Right lobe of liver (tissue), 6 donors: Measurements from ENCODE around the gene CASZ1. TPM values are rescaled to one million over a fixed set of nuclear protein-coding genes. Genes with fewer than 3 reads are reported as not detected.

Experiments used
- ATAC-seq, 4 donors: fragments of 200-7000 bp; cut with Tn5 transposase; one replicate each; pipeline ENCODE4 v1.9.1; 2020; ENCODE audit warnings: mild to moderate bottlenecking in 4 of 4, moderate library complexity in 4 of 4
- DNase-seq, 3 donors: peaks; one replicate each; pipeline ENCODE4 v3.0.0-alpha.2; 2020
- H3K27ac ChIP-seq, 3 donors: fragments of 200-600 bp; one replicate each; pipeline ENCODE4 v1.8.0; 2022
- H3K27me3 ChIP-seq, 2 donors: fragments of 200-600 bp; one replicate each; pipeline ENCODE4 v1.8.0; 2022
- H3K36me3 ChIP-seq, 4 donors: fragments of 200-600 bp; sonication (generic) in 1 of 4; one replicate each; pipeline versions ENCODE4 v1.5.1 to v1.8.0; 2017 to 2022; ENCODE audit warnings: control low read depth in 1 of 4
- H3K4me1 ChIP-seq, 4 donors: fragments of 200-600 bp; sonication (generic) in 1 of 4; one replicate each; pipeline versions ENCODE4 v1.5.1 to v1.8.0; 2017 to 2022; ENCODE audit warnings: control low read depth in 1 of 4
- H3K4me3 ChIP-seq, 3 donors: fragments of 200-600 bp; one replicate each; pipeline ENCODE4 v1.8.0; 2022
- H3K9me3 ChIP-seq, 4 donors: fragments of 200-600 bp; sonication (generic) in 1 of 4; one replicate each; pipeline versions ENCODE4 v1.5.1 to v1.8.0; 2017 to 2022; ENCODE audit warnings: control low read depth in 1 of 4
- CTCF ChIP-seq, 4 donors: fragments of 200-600 bp in 3 of 4; fragments of 450-650 bp in 1 of 4; IDR thresholded peaks; one replicate each; pipeline versions ENCODE4 v1.5.1 to v1.8.0; 2016 to 2022; ENCODE audit warnings: antibody characterized with exemption in 4 of 4, mild to moderate bottlenecking in 2 of 4
- POLR2A ChIP-seq: fragments of 450-650 bp; IDR thresholded peaks from one replicate; pipeline ENCODE4 v1.6.1; 2017; ENCODE audit warnings: antibody characterized with exemption, mild to moderate bottlenecking
- WGBS: methylation state at CpG from one replicate; pipeline ENCODE4 v1.1.6; 2018; ENCODE audit warnings: low coverage, low lambda C conversion rate; ENCODE audit not compliant: insufficient coverage; ENCODE audit errors: missing lambda C conversion rate; 5-methylcytosine and 5-hydroxymethylcytosine counted together
- intact Hi-C, 2 donors: fragments of 100-400 bp; cut with DNase I; formaldehyde crosslinking; loops; one replicate each; pipeline versions ENCODE4 v1.11.2 to v1.14.1; 2022
- total RNA-seq, 6 experiments: library from RNA; depleted of rRNA in 2 of 6; stranded (reverse); fragments of >200 nt in 2 of 6; fragmentation: NEBNext Ultra II Directional in 3 of 6; extraction: Animal tissue kit (Norgen Biotek cat#: 25700) in 3 of 6; gene quantifications; one replicate each; pipeline versions ENCODE4 v1.1.0 to v1.2.4, GENCODE V29; 2016 to 2023
- donor health status: DM: no; HTN: yes; CAD: no.
- donor health status: DM: no; HTN: no; CAD: no.
- donor health status: DM: no; HTN: no; CAD: no.
- donor health status: DM: no; HTN: yes; CAD: no.
- donor health status: DM: no; HTN: yes; CAD: no.

The CASZ1 gene
- total RNA-seq, 6 experiments from 2014 or later = 3.1 to 10.1 (median 5.3) TPM

GRCh38 chr1:10606064-10606463 lies 190.4 kb downstream of the CASZ1 start:
- Histone ChIP-seq H3K4me3 (no peak overlapping the region), H3K36me3 (no peaks in the 10 kb centered on the region), H3K27me3 (no peaks in the 10 kb centered on the region), H3K27ac (no peak overlapping the region), H3K9me3 (no peaks in the 10 kb centered on the region), H3K4me1 (peaks cover 0 to 18% (median 5%) of the 10 kb centered on the region in 4 donors)
- 92% methylated on average over 2 of the region's 7 CpGs for WGBS
- no peak for DNase-seq
- intact Hi-C loops = no loop called here
- no peak for ATAC-seq
- TF ChIP-seq CTCF (IDR thresholded peaks at IDR 0.05) (no peak), POLR2A (no peak)

GRCh38 chr1:10604966-10605365 lies 191.5 kb downstream of the CASZ1 start:
- ATAC-seq = no peak
- no peak for DNase-seq
- WGBS = 95% methylated on average over 6 of the region's 7 CpGs
- intact Hi-C loops = no loop called here
- no peaks in the 10 kb centered on the region for H3K36me3 ChIP-seq
- H3K27me3 ChIP-seq = no peaks in the 10 kb centered on the region
- H3K27ac ChIP-seq = no peak overlapping the region
- peaks cover 0 to 13% (median 5%) of the 10 kb centered on the region in 4 donors for H3K4me1 ChIP-seq
- H3K9me3 ChIP-seq = no peaks in the 10 kb centered on the region
- no peak for TF ChIP-seq CTCF (IDR thresholded peaks at IDR 0.05)
- no peak for TF ChIP-seq POLR2A
- no peak overlapping the region for H3K4me3 ChIP-seq

GRCh38 chr1:10602936-10603335 lies 193.5 kb downstream of the CASZ1 start:
- H3K27ac ChIP-seq = no peak overlapping the region
- intact Hi-C loops = no loop called here
- no peaks in the 10 kb centered on the region for H3K27me3 ChIP-seq
- no peak overlapping the region for H3K4me3 ChIP-seq
- 25% methylated on average over 3 of the region's 3 CpGs for WGBS
- TF ChIP-seq POLR2A (no peak), CTCF (IDR thresholded peaks at IDR 0.05) (no peak)
- DNase-seq (no peak), ATAC-seq (peak in 3 of 4 donors; percentile 24 to 57 (median 49))
- H3K9me3 ChIP-seq = no peaks in the 10 kb centered on the region
- H3K4me1 ChIP-seq = peaks cover 0 to 28% (median 13%) of the 10 kb centered on the region in 4 donors
- H3K36me3 ChIP-seq = no peaks in the 10 kb centered on the region

- H3K27ac ChIP-seq = no peak overlapping the region
- intact Hi-C loops = no loop called here
- H3K4me3 ChIP-seq = no peak overlapping the region
- DNase-seq (no peak), ATAC-seq (no peak)
- no peak for TF ChIP-seq CTCF (IDR thresholded peaks at IDR 0.05)
- TF ChIP-seq POLR2A = no peak
- H3K36me3 ChIP-seq = no peaks in the 10 kb centered on the region
- H3K9me3 ChIP-seq = no peaks in the 10 kb centered on the region
- 92% methylated on average over 5 of the region's 6 CpGs for WGBS
- no peaks in the 10 kb centered on the region for H3K27me3 ChIP-seq
- H3K4me1 ChIP-seq = peaks cover 0 to 38% (median 13%) of the 10 kb centered on the region in 4 donors
Measured at GRCh38 chr1:10601342-10602070, 194.9 kb downstream of the CASZ1 start.
